Measurements from ENCODE around the gene NDUFA8.

Gene NDUFA8

DNA sequence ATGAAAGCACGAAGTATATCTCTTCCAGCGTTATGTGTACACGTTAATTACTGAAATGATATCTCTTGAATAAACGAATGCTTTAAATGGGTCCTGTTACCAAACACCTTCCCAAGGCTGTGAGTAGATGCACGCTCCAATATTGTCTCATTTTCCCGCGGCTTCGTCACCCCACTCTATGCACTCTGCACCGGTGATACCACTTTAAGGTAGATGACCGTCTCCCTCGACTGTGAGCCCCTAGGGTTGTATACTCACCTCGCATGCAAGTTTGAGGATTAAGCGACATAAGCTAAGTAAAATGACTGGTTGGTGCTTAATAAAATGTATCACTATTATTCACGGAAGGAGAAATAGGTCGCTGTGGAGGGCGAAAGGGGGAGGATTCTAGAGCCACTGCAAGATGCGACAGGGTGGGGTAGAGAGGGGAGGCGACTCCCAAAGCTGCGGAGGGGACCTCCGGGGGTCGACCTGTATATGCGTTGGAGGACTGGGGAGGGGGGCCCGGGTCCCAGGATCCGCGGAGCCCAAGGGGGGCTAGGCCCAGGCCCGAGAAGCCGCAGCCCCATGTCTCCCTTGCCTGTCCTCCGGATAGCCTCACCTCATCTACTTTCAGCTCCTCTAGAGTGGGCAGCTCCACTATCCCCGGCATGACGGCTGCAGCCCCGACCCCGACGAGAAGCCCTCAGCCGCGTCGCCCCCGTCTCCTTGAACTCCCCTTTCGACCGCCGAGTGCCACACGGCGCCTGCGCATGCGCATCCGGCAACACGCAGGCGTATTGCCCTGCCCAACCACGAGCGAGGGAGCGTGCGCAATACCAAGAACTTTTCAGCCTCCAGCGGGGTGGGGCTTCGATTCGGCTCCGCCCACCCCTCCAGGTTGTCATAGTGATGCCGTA lies at the start of gene NDUFA8, which contains the start of gene MORN5:
TSS of gene NDUFA8 (minus strand) at position 754 of the 899 bp plus-strand sequence. CDS start at position 652, 102 bp downstream.
TSS of gene MORN5 (plus strand) at position 883 of the 899 bp plus-strand sequence. CDS start 65 bp downstream, outside the sequence.
- peak; percentile 96 for DNase-seq (ENCODE audit: low spot score)

DNA sequence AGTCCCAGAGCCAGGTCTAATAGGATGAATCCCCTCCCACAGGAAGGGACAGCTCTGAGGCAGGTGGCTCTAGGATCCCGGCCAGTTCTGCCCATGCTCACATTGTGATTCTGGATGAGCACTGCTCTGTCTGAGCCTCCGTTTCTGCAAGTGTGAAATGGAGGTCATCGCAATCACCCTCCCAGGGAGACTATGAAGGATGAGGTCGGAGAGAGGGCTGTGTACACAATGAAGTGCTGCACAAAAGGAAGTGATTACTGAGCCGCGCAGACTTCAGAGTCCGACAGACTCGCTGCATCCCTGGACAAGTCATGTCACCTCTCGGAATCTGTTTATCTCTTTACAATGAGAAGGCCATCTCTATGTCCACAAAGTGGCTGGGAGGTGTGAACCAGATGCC lies 47.5 kb upstream of the NDUFA8 start:
- no peak for DNase-seq (ENCODE audit: low spot score)

DNA sequence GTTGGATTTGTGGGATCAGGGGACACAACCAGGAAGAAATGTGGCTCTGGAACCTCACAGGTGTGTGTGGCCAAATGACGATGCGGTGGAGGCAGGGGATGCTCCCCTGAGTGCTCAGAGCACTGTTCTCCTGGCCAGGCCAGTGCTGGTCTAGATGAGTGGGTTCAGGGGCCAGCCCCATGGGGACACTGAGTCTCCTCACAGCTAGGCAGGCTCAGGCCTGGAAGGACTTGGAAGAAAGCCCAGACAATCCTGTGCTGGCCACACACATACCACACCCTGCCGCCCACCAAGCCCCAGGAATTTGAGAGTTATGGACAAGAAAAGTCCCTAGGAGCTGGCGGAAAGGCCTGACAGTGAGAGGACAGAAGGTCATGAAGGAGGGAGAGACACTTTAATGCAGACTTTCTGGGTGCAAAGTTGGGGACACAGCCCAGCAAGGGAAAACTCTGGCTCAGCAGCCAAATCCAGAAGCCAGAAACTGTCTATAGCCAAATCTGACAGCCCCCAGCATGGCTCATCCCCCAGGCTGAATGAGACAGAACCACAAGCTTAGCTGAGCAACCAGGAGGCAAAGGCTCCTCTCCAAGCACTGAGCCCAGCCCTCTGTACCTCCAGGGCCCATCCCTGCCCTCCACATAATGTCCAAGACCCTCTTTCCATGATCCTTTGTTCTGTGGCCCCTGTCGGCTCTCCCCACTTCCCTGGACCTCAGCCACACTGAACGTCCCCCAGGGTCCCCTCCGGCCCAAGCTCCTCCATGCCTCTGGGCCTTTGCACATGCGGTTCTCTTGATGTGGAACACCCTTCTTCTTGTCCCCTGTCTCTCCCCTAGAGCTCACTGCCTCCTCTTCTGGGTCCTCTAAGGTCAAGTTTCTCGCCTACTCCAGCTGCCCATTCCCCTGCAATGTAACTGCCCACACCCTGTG lies 46.8 kb upstream of the NDUFA8 start:
- DNase-seq (ENCODE audit: low spot score): peak; percentile 33

DNA sequence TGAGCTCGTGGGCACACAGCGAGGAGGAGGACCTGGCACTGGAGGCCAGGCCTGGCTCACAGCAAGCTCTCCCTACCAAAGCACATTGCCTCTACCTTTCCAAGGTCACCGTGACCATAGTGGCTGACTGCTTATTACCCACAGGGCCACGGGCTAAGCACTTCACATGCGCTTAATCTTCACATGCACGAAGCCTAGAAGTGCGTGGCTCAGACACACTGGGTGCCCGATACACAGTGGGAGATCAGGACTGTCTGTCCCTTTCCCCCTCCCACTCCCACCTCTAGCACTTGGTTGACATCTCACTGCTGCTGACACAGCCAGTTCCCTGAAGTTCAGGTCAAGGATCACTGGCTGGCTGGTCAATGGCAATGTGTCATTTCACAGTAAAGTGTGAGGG lies 45.6 kb upstream of the NDUFA8 start:
- no peak for DNase-seq (ENCODE audit: low spot score)

DNA sequence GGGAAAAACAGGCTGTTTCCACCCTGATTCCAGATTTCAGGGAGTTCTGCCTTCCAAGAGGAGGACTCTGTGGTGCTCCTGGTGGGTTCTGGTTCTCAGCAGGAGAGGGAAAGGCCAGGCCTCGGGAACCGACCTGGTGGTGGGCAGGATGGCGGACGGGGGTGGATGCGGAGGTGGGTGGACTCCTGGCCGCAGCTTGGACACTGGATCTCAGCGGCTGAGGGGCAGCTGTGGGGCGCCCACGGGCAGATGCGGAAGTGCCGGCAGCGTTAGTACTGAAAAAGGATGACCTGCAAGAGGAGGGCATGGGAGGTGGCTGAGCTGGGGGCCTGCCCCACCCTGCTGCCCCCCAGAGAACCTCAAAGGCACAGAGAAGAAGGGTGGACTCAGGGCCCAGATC lies 44.9 kb upstream of the NDUFA8 start:
- DNase-seq (ENCODE audit: low spot score): no peak

DNA sequence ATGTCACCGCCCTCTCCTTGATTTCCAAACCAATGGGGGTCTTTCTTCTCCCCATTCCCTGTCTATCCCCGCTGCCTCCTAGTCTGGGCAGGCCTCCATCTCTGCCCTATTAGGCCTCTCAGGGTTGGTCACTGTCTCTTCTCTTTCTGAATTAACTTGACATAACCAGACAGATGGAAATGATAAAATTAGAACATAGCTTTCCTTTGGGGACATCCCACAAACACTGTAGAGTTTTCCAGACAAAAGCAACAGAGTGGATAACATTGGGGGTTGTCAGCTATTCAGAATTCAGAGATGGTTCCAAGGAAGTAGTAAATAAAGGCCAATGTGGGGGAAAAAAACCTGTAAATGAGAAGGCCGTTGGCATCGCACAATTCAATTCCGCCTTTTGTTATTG lies 44.5 kb upstream of the NDUFA8 start:
- no peak for DNase-seq (ENCODE audit: low spot score)

DNA sequence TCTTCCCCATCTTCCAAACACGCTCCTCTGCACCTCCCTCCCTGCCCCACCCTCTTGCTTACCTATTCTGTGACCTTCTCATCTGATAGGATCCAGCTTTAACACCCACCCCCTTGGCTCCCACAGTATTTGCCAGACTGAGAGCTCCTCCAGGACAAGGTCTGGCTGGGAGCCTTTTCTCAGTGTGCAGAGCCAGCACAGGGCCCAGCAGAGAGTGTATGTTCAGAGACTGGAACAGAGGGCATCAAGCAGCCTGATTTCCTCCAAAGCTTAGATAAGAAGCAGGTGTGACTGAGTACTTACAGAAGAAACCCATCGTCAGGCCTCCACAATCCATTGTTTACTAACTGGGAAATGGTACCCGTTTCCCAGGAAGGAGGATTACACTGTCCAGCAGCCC lies 42.5 kb upstream of the NDUFA8 start:
- DNase-seq (ENCODE audit: low spot score): no peak

DNA sequence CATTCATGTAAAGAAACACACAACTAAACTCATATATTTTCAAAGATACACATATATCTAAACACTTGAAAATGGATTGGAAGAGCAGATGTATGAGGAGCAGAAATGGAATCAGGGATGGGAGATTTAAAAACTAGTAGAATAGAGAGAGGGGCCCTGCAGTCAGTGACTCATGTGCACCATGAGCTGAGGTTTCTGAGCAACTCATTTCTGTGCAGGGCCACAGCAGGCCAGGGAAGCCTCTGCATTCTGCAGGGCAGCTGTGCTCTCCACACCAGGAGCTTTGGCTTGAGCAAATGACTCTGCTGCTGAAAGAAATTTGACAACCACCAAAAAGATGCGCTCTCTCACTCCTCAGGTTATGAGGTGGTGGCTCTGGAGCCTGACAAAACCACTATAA lies 42.1 kb upstream of the NDUFA8 start:
- no peak for DNase-seq (ENCODE audit: low spot score)

DNA sequence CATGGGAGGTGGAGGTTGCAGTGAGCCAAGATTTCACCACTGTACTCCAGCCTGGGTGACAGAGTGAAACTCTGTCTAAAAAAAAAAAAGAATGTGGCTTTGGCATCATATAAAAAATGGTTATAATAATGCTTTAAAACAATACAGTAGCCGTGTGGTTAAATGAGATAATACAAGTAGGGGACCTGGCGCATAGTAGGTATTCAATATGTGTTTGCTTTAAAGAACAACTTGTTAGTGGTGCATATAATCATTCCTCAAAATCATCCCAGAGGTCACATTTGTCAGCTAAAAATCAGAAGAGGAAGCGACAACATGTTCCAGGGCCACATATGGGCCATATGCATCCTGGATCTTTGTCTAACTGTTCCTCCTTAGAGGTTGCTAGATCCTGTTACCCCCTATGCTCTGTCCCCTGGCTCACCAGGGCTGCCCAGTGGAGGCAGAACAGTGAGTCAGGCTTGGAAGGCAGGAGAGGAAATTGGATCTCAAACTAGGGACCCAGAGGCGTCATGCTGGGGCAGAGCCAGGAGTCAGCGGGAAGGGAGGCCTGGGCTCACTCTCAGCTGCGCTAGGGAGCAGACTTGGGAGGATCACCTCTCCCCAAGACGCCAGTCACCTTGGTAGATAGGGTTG lies 41.5 kb upstream of the NDUFA8 start:
- DNase-seq (ENCODE audit: low spot score): peak; percentile 27

DNA sequence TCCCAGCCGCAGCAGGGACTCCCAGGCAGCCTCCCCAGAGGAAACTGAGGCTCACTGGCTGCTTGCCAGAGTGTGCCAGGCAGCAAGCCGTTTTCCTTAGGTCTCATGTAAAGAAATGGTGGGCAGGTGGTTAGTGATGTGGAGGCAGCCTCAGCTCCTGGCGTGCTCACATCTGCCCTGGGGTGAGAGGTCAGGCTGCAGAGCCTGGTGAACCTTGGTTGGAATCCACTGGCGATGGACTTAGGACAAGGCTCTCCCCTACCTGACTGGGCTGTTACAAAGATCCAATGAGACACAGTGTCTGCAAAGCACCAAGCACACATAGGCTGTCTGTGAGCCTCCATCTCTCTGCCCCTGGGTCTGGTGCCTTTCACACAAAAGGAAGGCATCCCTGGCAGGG lies 38.3 kb upstream of the NDUFA8 start:
- DNase-seq (ENCODE audit: low spot score): no peak

DNA sequence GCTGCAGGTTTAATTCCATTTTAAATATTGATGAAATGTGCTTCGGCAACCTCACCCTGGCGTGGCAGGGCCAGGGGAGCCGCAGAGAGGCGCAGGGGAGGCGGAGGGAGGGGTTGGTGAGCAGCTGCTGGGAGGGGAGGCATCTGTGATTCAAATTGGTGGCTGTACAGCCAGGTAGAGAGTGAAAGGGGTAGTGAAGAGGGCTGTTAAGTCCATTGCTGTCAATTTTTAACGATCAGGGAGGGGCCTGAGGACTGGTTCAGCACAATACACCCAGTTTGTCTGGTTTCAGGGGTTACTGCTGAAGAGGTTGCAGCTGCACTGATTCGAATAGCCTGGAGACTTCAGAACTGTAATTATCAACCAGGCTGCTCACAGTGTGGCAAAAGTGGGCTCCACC lies 37.8 kb upstream of the NDUFA8 start:
- DNase-seq (ENCODE audit: low spot score): no peak

DNA sequence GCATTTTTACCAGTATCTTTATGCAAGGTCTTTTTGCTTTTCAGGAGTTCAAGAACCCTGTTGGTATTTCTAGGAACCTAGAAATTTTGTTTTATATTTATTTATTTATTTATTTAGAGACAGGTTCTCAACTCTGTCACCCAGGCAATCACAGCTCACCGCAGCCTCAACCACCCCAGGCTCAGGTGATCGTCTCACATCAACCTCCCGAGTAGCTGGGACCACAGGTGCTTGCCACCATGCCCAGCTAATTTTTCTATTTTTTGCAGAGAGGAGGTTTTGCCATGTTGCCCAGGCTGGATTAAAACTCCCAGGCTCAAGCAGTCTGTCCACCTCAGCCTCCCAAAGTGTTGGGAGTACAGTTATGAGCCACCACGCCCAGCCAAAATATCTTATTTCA lies 36.3 kb upstream of the NDUFA8 start:
- DNase-seq (ENCODE audit: low spot score): no peak

DNA sequence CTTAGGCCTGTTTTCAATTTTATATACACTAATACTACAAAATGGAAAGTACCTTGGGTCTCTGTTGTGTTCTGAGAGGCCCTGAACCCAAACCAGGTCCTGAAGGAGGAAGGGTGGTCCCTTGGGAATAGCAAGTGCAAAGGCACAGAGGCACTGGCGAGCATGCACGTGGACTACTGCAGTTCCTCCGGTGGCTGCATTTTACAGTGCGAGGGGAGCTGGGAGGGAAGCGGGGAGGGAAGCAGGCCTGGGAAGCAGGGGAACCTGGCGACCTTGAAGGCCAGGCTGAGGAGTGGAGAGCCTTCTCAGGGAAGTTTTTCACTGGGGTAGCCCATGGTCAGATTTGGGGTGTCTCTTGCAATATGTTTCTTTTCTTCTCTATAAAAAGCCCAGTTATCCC lies 34.1 kb upstream of the NDUFA8 start:
- DNase-seq (ENCODE audit: low spot score): no peak

DNA sequence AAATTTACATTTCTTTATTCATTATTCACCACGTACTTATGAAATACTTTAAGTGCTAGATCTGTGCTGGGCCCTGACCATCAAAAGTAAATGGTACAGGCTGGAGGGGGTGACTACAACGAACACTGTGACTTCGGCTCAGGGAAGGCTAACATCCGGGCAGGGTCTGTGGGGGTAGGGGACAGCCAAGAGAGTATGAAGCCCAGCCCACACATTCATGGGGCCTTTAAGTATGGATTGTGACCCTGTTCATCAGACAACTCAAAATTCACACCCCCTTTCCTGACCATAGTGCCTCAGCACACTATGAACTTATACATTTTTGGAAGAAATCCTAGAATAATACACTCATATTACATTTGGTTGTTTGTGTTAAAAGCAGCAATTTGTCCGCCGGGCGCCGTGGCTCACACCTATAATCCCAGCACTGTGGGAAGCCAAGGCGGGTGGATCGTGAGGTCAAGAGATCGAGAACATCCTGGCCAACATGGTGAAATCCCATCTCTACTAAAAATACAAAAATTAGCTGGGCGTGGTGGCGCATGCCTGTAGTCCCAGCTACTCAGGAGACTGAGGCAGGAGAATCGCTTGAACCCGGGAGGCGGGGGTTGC lies 33.4 kb upstream of the NDUFA8 start:
- DNase-seq (ENCODE audit: low spot score): no peak

DNA sequence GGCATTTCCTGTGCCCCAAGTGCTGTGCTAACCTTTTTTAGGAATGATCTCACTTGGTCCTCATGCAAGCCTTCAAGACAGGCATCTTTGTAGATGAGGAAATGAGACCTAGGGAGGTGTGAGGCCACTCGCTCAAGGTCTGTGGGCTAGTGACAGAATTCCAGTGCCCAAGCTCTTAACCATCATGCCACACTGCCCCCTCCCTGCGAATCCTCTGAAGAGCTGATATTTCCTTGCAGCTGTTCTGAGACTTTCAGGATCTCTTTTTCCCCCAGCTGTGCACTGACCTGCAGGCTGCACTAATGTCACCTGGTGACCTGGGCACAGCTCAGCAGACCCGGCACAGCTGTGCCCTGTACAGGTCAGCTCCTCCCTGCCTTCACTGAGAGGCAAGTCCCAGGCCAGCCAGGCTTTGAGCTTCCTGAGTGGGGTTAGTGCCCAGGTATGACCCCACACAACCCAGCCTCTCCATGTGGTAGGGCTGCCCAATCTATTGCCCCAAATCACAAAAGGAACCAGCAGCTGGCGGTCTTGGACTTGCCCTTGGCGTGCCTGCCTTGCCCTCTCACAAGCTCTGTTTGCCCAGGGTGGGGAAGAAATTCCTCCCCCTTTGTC lies 32.8 kb upstream of the NDUFA8 start:
- no peak for DNase-seq (ENCODE audit: low spot score)

DNA sequence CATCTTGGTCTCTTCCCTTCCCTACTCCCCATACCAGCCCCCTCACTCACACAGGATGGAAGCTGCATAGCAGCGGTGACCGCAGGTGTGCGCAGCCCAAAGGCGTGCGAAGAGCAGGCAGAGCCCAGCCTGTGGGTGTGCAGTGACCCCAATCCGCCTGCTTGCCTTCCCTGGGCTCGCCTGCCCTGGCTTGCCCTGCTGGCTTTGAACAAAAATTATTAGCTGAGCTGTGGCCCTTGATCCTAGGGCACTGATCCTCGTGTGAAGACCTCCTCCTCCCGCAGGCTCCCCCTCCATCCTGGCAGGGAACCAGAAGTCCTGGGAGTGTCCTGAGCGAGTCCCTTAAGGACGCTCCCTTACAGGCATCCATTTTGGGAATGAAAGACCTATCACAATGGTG lies 32.0 kb upstream of the NDUFA8 start:
- peak; percentile 19 for DNase-seq (ENCODE audit: low spot score)

DNA sequence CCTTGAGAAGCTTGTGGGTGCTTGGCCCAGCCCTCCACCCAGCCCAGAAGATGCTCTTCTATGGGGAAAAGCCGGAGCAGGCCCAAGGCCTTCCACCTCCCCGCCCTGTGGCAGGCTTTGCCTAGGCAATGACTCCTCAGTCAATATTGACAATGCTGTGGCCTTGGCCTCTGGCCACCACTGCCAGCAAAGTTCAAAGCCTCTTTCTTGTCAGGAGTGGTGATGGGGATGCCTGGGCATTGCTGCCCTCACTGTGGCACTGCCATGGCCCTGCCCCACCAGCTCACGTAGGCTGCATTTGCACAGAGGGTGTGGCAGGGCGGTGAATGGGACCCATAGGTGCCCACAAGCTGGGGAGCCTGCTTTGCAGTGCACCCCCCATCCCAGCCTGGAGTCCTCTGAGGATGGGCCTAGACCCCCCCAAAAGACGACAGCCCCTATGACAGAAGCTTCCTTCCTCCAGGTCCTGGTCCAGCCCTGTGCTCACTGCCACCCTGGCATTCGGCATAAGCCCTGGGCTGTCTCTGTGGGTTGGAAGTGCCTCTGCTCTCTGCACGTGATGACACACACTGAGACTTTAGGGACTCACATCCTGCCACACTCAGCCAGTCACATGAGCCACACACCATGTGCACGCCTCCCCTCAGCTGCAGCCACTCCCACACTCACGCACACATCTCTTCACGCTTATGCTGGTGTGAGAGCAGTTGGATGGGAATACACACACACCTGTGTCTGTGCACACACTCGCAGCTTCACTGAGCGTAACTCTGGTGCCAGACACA lies 31.2 kb upstream of the NDUFA8 start:
- peak; percentile 56 for DNase-seq (ENCODE audit: low spot score)

DNA sequence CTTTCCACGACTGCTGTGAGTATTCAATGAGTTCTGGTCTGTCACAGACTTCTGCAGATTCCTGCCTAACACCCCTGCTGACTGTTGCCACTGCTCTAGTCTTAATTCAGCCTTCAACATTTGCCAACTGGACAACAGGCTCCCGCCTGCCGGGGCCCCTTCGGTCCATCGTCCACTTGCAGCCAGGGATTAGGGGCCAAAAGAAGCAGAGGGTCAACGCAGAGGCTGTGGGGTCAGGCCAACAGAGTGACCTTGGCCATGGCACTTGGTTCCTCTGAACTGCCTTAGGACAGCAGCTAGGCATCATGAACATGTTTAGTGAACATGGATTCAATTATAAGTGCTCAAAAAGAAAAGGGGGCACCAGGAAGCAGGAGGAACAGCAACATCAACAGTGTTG lies 28.8 kb upstream of the NDUFA8 start:
- no peak for DNase-seq (ENCODE audit: low spot score)

DNA sequence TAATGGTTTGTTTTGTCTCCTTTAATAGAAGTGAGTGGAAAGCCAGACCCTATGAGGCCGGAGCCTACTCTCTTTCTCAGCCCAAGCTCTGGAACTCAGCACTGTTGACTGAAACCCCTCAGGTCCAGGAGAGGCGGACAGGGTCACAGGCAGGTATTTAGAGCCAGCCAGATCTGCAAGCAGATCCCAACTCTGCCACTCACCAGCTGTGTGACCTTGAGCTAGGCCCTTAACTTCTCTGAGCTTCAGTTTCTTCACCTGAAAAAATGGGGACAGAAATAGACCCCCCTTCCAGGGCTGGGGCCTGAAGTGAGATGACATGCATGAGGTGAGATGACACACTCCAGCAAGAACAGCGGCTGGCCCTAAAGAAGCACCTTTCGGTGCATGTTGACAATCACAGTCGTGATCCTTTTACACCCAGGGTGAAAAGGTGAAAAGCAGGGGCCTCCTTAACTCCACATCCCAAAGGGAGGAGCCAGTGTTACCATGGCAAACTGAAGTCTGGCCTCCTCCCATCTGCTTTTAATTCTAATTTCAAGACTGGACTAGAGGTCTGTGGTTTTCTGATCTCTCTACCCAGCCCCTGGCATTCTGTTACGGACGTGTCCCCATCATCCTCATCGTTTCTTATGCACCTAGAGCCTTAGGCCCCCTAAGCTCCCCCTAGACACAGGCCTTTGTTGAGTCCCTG lies 27.3 kb upstream of the NDUFA8 start:
- no peak for DNase-seq (ENCODE audit: low spot score)

DNA sequence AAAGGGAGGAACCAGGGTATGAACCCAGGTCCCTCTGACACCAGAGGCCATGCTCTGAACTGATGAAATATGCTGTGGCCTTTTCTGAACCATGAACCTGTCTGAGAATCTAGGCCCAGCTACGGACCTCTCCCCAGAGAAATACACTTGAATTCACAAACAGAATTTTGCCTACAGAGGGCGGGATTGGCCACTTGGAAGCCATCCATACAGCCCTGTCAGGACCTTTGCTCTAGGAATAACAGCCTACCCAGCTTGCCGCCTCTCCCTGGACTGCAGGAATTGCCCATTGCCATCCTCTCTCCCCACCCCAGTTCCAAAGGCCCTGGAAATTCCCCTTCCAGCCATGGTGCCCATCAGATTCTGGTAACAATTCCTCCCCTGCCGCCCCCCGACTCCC lies 26.7 kb upstream of the NDUFA8 start:
- no peak for DNase-seq (ENCODE audit: low spot score)

Data from kidney tubule cell (primary cell).